Tibial artery (tissue), 4 donors: Measurements from ENCODE around the gene MPPE1.

ENCODE experiments used
- DNase-seq, 2 donors: peaks; one replicate each; pipeline ENCODE4 v3.0.0-alpha.2; 2019
- H3K27ac ChIP-seq, 2 donors: fragments of 200-600 bp; sonication (generic) in 1 of 2; 1 replicate in 1 of 2; 2 replicates in 1 of 2; pipeline ENCODE4 v1.5.1; 2018 to 2019; ENCODE audit warnings: mild to moderate bottlenecking in 1 of 2
- H3K27me3 ChIP-seq, 2 donors: fragments of 200-600 bp; sonication (generic) in 1 of 2; one replicate each; pipeline versions ENCODE4 v1.5.1 to v1.6.0; 2016 to 2019
- H3K36me3 ChIP-seq, 3 donors: fragments of 200-600 bp; sonication (generic) in 2 of 3; one replicate each; pipeline ENCODE4 v1.5.1; 2016 to 2019; ENCODE audit warnings: mild to moderate bottlenecking in 2 of 3
- H3K4me1 ChIP-seq, 4 donors: fragments of 200-600 bp; sonication (generic) in 2 of 4; 1 replicate in 3 of 4; 2 replicates in 1 of 4; pipeline ENCODE4 v1.5.1; 2016 to 2019
- H3K4me3 ChIP-seq, 2 donors: fragments of 200-600 bp; sonication (generic) in 1 of 2; 1 replicate in 1 of 2; 2 replicates in 1 of 2; pipeline ENCODE4 v1.5.1; 2018 to 2019; ENCODE audit warnings: mild to moderate bottlenecking in 2 of 2
- H3K9me3 ChIP-seq, 3 donors: fragments of 200-600 bp; sonication (generic) in 1 of 3; one replicate each; pipeline ENCODE4 v1.5.1; 2016 to 2019
- intact Hi-C: fragments of 100-400 bp; cut with DNase I; formaldehyde crosslinking; loops from one replicate; pipeline ENCODE4 v1.15.0; 2023; ENCODE audit warnings: low total_unique reads
- TF ChIP-seq, protein P1 (sequence below), 2 experiments: fragments of 200-600 bp in 1 of 2; fragments of 450-650 bp in 1 of 2; IDR thresholded peaks; one replicate each; pipeline ENCODE4 v1.5.1; 2017 to 2019; ENCODE audit warnings: antibody characterized with exemption in 2 of 2, mild to moderate bottlenecking in 1 of 2, moderate library complexity in 1 of 2

MPPE1 gene

DNA sequence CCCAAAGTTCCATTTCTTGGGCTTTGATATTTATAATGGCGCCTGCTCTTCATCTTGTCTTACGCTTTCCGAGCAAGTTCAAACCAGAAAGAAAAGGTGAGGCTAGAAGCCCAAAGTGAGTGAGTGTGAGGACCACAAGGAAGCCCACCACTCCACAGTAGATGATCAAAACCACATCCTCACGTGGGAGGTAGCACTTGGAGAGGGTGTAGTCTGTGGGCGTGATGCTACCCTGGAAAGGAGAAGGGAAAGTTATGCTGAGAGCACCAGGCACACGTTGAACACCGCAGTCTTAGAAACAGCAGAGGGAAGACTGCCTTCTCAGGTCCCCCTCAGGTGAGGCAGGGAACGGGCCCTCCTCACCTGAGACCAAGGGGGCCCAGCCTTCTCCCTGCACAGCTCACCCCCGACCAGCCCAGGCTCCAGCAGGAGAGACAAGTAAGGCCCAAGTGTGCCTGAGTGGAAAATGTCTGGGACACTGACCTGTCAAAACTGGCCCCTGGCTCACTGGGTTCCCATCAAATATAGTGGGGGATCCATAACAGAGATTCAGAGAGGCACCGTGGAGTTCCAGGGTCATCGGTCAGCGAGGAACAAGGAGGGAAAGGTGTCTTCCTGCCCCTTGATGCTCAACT lies 23.6 kb downstream of the MPPE1 start:
- Histone ChIP-seq H3K27me3 (no peaks in the 10 kb centered on the region), H3K9me3 (no peaks in the 10 kb centered on the region), H3K36me3 (peaks cover 50 to 83% (median 59%) of the 10 kb centered on the region in 3 donors), H3K4me3 (no peak overlapping the region), H3K27ac (no peak overlapping the region), H3K4me1 (no peaks in the 10 kb centered on the region)
- intact Hi-C loops = no loop called here
- DNase-seq = peak in 1 of 2 donors; percentile 38
- TF ChIP-seq, protein P1, sequence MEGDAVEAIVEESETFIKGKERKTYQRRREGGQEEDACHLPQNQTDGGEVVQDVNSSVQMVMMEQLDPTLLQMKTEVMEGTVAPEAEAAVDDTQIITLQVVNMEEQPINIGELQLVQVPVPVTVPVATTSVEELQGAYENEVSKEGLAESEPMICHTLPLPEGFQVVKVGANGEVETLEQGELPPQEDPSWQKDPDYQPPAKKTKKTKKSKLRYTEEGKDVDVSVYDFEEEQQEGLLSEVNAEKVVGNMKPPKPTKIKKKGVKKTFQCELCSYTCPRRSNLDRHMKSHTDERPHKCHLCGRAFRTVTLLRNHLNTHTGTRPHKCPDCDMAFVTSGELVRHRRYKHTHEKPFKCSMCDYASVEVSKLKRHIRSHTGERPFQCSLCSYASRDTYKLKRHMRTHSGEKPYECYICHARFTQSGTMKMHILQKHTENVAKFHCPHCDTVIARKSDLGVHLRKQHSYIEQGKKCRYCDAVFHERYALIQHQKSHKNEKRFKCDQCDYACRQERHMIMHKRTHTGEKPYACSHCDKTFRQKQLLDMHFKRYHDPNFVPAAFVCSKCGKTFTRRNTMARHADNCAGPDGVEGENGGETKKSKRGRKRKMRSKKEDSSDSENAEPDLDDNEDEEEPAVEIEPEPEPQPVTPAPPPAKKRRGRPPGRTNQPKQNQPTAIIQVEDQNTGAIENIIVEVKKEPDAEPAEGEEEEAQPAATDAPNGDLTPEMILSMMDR (IDR thresholded peaks at IDR 0.05) = no peak

DNA sequence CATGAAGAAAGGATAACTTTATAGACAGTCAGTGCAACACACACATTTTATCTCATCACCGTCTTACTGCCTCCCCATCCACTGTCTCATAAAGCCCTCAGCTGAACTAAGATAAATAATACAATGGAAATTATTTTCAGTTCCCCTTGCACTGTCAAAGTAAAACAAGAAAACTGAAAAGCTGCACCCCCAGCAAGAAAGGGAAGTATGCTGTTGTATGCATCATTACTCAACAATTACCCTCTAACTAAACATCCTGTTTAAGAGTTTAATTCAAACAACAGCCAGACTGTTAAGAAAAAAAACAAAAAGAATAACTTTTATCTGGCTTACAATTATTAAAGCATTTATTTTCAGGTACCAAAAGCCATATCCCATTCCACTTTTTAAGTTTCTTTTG lies 25.0 kb downstream of the MPPE1 start:
- H3K9me3 ChIP-seq = no peaks in the 10 kb centered on the region
- intact Hi-C loops = no loop called here
- no peaks in the 10 kb centered on the region for H3K27me3 ChIP-seq
- H3K4me1 ChIP-seq = no peaks in the 10 kb centered on the region
- no peak overlapping the region for H3K27ac ChIP-seq
- H3K36me3 ChIP-seq = peaks cover 36 to 77% (median 47%) of the 10 kb centered on the region in 3 donors
- H3K4me3 ChIP-seq = no peak overlapping the region
- peak in 1 of 2 donors; percentile 4 for DNase-seq
- TF ChIP-seq, protein P1 (IDR thresholded peaks at IDR 0.05) = no peak

DNA sequence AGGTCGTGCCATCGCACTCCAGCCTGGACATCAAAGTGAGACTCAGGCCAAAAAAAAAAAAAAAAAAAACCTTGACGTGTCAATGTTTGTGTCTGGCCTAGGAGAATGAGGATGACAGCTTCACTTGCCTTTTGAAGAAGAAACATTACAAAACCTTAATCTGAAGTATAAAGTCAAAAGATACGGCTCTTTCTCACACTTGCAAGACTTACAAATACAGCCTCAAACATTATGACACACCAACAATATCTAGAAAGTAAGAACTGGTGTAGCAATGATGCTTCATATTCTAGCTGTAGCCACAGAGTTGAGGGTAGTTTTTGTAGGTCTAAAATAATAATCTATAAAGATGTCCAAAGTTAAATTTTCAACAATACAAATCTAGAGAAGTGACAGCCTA lies 25.5 kb downstream of the MPPE1 start:
- Histone ChIP-seq H3K36me3 (peaks cover 31 to 77% (median 42%) of the 10 kb centered on the region in 3 donors), H3K9me3 (no peaks in the 10 kb centered on the region), H3K27me3 (no peaks in the 10 kb centered on the region), H3K4me3 (no peak overlapping the region), H3K4me1 (no peaks in the 10 kb centered on the region), H3K27ac (no peak overlapping the region)
- no peak for DNase-seq
- intact Hi-C loops = no loop called here
- TF ChIP-seq, protein P1 (IDR thresholded peaks at IDR 0.05) = no peak

DNA sequence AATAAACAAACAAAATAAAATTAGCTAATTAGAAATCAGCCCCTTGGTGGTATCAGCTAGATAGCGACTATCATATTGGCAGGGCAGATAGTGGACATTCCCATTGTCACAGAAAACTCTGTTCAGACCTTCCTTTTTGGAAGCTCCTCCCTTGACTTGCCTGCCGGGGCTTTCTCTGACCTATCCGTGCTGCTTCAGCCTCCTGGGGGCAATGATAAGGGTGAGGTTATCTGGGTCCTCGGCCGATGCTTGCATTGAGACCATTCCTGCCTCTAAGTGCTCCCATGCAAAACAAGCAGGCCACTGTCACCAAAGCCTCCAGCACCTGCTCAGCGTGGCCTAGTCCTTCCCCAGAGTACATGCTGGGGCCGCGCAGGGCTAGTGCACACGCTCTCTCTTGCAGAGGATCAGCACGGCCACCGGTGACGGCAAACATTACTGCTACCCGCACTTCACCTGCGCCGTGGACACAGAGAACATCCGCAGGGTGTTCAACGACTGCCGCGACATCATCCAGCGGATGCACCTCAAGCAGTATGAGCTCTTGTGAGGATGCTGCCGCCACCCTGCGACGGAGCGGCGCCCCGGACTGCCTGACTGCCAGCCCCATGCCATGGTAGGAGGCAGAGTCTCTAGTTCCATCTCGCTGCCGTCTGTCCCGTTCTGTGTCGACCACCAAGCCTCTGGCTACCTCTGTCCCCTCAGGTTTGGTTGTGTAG lies 27.4 kb downstream of the MPPE1 start:
- no peak overlapping the region for H3K27ac ChIP-seq
- TF ChIP-seq, protein P1 (IDR thresholded peaks at IDR 0.05) = no peak
- H3K36me3 ChIP-seq = peaks cover 20 to 72% (median 45%) of the 10 kb centered on the region in 3 donors
- intact Hi-C loops = no loop called here
- no peaks in the 10 kb centered on the region for H3K4me1 ChIP-seq
- H3K9me3 ChIP-seq = no peaks in the 10 kb centered on the region
- no peaks in the 10 kb centered on the region for H3K27me3 ChIP-seq
- H3K4me3 ChIP-seq = no peak overlapping the region
- DNase-seq = peak in 1 of 2 donors; percentile 62

DNA sequence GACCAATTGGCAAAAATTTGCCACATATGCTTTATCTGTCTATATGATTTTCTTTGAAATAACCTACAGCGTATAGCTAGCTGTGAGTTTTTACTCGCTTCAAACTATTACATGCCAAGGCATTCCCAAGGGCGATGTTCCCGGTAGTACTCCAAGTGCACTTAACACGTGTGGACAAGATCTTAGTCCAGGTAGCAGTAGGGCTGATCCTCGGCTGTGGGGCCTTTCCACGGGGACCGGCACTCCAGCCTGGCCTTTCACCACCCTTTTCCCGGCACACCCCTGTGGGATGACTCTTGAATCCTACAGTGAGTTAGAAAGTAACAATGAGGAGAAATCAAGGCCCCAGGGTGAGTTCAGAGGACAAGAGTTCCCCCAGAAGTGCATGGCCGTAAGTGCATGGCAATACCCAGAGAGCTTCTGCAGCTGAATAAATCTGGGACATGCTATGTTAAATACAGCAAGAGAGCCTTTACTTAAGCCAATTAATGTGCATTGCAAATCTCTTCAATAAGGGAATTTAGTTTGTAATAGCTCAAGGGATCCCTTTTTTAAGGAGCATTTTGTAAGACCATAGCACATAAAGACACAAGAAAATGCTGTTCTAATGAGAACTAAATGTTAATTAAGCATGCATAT lies 30.5 kb downstream of the MPPE1 start:
- Histone ChIP-seq H3K27ac (no peak overlapping the region), H3K36me3 (peaks cover 0 to 62% (median 33%) of the 10 kb centered on the region in 3 donors), H3K27me3 (no peaks in the 10 kb centered on the region), H3K4me1 (no peaks in the 10 kb centered on the region), H3K9me3 (no peaks in the 10 kb centered on the region), H3K4me3 (no peak overlapping the region)
- TF ChIP-seq, protein P1 (IDR thresholded peaks at IDR 0.05) = no peak
- peak in 1 of 2 donors; percentile 39 for DNase-seq
- intact Hi-C loops = loop anchor here (10.0 kb wide), 1 partner anchor 143 kb away; no protein-coding TSS in a partner anchor
